GM10847 (cell line): Measurements from ENCODE around the gene C4A.
"Not testable (repeated sequence)": the region's sequence is repeated elsewhere in the genome, so short reads cannot be mapped to it uniquely, and the experiment has no call there.

Experiments used
- POLR2A ChIP-seq: IDR thresholded peaks from 2 replicates; pipeline ENCODE4 v1.6.1; 2011; ENCODE audit not compliant: insufficient read length; ENCODE audit errors: extremely low read depth

Gene C4A

DNA sequence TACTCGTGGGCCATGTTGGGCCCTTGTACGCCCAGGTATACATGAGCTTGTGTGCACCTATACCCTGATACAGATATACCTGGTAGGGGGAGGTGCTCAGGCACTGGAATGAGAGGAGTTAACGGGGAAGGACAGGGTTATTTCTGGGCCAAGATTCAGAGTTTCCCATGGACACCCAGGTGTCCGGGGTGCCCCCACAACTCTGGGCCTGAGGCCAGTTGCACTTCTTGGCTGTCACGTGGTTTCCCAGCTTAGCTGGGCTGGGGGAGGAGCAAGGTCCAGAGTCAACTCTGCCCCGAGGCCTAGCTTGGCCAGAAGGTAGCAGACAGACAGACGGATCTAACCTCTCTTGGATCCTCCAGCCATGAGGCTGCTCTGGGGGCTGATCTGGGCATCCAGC, at the start of gene C4A:
Gene C4A, plus strand, starts transcription at position 314 of the 400 bp plus-strand sequence. Its CDS starts 51 bp downstream, at position 365.
- not testable (repeated sequence) for TF ChIP-seq POLR2A

DNA sequence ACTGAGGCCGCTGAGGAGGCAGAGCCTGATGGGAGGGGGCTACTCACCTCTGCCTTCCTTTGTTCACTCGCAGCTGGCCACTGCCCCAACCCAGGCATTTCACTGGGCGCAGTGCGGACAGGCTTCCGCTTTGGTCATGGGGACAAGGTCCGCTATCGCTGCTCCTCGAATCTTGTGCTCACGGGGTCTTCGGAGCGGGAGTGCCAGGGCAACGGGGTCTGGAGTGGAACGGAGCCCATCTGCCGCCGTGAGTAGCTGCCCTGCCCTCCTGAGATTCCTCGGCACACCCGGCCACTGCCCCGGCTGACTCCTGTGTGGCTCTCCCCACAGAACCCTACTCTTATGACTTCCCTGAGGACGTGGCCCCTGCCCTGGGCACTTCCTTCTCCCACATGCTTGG, 48.3 kb upstream of the C4A start:
- no peak for TF ChIP-seq POLR2A

DNA sequence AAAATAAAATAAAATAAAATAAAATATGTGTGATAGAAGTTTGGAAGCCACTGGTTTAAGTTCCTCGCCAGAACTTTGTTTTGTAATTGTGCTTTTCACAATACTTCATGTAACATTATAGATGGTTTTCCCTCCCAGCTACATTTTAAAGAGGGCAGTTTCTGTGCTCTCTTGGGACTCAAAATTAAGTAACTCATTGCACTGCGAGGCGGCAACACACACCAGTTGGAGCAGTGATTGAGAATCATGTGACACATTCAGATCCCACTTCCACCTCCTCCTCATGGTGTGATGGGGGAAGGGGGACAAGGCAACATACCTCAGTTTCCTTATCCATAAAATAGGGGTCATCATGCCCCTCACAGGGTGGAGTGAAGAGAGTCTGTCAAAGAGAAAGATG, 46.8 kb upstream of the C4A start:
- TF ChIP-seq POLR2A = no peak

DNA sequence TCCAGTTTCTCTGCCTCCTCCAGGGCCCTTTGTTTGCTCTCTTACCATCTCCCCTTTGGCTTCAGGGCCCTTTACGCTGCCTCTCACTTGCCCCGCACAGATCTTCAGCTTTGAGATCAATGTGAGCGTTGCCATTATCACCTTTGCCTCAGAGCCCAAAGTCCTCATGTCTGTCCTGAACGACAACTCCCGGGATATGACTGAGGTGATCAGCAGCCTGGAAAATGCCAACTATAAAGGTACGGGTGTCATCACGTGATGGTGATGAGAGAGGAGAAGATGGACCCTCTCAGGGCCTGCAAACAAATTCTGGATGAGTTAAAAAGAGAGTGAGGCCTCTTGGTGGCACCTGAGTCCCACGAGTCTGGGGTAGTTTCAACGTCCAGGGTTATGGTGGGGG, 46.0 kb upstream of the C4A start:
- TF ChIP-seq POLR2A = no peak

DNA sequence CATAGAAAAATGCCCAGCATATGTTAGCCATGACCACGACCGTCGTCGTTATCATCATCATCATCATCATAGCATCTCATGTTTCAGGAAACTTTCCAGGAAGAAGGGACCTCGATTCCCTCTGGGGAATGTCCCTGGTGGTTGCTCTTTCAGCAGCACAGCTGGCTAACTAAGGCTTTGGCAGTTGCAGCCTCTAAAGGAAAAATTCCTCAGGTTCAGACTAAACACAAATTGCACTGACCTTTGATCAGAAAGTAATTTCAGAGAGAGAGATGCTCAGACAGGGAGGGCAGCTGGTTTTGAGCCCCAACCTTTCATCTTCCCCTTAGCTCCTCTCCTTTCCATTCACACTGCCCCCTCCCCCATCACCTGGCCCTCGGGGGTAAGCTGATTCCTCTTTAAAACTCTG, 41.6 kb upstream of the C4A start:
- no peak for TF ChIP-seq POLR2A

DNA sequence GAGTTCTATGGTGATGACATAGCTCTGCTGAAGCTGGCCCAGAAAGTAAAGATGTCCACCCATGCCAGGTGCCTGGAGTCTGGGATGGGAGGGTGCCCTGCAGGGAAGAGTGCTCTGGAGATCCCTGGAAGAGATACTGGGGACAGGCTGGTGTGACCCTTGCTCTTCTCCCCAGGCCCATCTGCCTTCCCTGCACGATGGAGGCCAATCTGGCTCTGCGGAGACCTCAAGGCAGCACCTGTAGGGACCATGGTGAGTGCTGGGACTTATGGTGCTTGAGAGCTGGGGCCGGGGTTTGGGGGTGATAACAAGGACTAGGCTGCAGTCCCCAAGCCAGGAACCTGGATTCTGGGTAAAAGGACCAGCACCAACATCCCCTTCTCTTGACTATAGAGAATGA, 38.1 kb upstream of the C4A start:
- no peak for TF ChIP-seq POLR2A

DNA sequence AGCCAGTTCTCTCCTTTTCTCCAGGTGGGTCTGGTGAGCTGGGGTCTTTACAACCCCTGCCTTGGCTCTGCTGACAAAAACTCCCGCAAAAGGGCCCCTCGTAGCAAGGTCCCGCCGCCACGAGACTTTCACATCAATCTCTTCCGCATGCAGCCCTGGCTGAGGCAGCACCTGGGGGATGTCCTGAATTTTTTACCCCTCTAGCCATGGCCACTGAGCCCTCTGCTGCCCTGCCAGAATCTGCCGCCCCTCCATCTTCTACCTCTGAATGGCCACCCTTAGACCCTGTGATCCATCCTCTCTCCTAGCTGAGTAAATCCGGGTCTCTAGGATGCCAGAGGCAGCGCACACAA, 36.7 kb upstream of the C4A start:
- TF ChIP-seq POLR2A = no peak

DNA sequence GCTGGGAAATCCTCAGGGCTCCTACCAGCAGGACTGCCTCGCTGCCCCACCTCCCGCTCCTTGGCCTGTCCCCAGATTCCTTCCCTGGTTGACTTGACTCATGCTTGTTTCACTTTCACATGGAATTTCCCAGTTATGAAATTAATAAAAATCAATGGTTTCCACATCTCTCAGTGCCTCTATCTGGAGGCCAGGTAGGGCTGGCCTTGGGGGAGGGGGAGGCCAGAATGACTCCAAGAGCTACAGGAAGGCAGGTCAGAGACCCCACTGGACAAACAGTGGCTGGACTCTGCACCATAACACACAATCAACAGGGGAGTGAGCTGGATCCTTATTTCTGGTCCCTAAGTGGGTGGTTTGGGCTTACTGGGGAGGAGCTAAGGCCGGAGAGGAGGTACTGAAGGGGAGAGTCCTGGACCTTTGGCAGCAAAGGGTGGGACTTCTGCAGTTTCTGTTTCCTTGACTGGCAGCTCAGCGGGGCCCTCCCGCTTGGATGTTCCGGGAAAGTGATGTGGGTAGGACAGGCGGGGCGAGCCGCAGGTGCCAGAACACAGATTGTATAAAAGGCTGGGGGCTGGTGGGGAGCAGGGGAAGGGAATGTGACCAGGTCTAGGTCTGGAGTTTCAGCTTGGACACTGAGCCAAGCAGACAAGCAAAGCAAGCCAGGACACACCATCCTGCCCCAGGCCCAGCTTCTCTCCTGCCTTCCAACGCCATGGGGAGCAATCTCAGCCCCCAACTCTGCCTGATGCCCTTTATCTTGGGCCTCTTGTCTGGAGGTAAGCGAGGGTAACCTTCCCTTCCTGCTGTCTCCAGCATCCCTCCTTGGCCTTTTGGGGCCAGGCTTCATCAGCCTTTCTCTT, 36.1 kb upstream of the C4A start, which contains the start of gene CFB:
Gene CFB, plus strand, starts transcription at position 589 of the 863 bp plus-strand sequence. Its CDS starts 127 bp downstream, at position 716.
- TF ChIP-seq POLR2A = no peak

DNA sequence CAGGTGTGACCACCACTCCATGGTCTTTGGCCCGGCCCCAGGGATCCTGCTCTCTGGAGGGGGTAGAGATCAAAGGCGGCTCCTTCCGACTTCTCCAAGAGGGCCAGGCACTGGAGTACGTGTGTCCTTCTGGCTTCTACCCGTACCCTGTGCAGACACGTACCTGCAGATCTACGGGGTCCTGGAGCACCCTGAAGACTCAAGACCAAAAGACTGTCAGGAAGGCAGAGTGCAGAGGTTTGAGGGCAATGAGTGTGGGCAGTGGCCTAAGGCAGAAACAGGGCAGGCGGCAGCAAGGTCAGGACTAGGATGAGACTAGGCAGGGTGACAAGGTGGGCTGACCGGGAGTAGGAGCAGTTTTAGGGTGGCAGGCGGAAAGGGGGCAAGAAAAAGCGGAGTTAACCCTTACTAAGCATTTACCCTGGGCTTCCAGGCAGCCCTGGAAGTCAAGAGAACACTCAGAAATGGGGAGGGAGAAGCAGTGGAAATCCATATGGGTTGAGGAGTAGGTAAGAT, 35.4 kb upstream of the C4A start:
- TF ChIP-seq POLR2A = no peak

DNA sequence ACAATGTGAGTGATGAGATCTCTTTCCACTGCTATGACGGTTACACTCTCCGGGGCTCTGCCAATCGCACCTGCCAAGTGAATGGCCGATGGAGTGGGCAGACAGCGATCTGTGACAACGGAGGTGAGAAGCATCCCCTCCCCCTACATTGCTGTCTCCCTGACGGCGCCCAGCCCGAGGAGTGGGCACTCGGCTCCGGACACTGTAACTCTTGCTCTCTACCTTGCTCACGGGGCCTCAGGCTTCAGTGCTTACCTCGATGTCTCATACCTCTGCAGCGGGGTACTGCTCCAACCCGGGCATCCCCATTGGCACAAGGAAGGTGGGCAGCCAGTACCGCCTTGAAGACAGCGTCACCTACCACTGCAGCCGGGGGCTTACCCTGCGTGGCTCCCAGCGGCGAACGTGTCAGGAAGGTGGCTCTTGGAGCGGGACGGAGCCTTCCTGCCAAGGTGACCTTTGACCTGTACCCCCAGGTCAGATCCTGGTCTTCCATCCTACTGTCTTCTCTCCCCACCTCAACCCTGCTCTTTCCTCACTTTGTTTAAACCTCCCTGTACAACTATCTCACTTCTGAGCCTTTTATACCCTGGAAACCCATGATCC, 34.7 kb upstream of the C4A start:
- TF ChIP-seq POLR2A = no peak

DNA sequence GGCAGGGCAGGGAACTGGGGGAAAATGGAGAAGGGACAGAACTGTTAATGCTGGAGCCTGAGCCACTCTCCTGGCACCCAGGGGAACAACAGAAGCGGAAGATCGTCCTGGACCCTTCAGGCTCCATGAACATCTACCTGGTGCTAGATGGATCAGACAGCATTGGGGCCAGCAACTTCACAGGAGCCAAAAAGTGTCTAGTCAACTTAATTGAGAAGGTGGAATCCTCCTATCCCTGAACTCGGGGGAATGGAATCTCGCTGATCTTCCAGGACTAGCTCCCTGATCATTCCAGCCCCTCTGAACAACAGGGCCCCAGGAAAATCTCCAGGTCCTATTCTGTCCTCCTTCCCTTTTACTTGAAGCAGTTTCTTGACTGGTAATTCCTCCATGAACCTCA, 34.0 kb upstream of the C4A start:
- no peak for TF ChIP-seq POLR2A

DNA sequence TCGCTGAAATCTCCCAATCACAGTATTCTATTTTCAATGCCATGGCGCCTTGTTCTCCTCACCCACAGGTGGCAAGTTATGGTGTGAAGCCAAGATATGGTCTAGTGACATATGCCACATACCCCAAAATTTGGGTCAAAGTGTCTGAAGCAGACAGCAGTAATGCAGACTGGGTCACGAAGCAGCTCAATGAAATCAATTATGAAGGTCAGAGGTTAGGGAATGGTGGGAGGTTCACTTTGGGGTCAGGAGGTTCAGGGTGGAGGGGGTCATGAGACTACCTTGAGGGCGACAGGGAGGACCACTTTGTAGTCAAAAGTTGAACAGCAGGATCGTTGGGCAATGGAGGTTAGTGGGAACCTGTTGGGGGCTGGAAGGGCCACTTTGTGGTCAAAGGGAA, 33.6 kb upstream of the C4A start:
- no peak for TF ChIP-seq POLR2A

DNA sequence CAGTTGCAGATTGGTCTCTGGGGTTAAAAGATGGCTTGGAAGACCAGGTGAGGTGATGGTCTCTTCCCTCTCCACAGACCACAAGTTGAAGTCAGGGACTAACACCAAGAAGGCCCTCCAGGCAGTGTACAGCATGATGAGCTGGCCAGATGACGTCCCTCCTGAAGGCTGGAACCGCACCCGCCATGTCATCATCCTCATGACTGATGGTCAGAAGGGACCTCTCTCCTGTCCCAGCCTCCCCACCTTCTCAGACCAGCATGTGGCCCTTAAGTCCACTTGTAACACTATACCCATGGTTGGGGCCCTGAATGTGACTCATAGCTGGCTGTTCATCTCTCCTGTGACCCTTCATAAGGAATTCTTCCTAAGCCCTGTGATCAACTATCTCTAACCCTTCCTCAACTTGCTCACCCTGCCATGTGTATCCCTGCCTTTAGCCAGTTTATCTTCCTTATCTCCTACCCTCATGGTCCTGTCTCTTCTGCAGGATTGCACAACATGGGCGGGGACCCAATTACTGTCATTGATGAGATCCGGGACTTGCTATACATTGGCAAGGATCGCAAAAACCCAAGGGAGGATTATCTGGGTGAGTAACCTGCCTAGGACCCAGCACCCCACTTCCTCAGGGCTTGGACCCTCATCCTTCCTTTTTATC, 33.0 kb upstream of the C4A start:
- no peak for TF ChIP-seq POLR2A

DNA sequence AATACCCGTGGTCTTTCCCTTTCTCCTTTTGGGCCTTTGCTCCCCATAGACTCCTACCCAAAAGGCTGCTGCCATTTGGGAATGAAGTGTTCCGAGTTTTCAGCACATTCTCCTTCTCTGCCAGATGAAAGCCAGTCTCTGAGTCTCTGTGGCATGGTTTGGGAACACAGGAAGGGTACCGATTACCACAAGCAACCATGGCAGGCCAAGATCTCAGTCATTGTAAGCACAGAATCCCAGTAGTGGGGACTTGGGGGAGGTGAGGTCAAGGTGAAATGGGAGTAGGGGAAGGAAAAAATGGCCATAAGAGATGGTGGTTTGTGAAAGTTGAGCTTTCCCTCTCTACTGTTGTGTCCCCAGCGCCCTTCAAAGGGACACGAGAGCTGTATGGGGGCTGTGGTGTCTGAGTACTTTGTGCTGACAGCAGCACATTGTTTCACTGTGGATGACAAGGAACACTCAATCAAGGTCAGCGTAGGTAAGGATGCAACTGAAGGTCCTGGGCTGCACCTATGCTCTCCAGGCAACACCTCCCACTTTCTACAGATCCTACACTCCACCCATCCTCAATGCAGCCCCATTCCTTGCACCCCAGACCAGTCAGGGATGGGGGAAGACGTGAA, 31.8 kb upstream of the C4A start:
- TF ChIP-seq POLR2A = no peak

DNA sequence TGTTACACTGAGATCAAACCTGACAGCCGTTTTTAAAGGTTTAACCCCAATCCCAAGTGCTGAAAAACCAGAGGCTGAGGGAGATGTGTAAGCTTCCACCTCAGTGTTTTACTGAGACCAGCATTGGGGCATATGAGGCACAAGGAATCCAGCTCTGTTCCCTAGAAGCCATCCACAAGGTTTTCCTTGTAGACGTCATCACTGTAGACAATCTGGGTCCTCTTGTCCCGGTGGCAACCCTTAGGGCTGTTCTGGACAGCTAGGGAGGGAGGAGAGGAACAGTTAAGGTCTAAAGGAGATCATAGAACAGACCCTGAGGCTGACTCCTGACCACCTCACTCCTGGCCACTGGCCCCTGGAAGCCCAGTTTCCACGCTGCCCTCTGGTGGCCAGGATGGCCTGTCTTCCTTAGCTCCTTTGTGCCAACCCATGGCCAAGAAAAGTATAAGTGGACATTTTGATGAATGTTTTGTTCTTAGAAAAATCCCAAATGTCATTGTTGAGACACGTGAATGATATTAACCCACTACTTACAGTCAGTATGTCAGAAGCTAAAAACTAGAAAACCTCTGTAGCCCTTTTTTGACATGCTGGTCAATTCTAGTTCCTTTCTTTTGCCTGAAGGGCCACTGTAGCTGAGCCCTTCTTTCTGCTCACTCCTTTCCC, 29.6 kb upstream of the C4A start:
- TF ChIP-seq POLR2A = no peak

DNA sequence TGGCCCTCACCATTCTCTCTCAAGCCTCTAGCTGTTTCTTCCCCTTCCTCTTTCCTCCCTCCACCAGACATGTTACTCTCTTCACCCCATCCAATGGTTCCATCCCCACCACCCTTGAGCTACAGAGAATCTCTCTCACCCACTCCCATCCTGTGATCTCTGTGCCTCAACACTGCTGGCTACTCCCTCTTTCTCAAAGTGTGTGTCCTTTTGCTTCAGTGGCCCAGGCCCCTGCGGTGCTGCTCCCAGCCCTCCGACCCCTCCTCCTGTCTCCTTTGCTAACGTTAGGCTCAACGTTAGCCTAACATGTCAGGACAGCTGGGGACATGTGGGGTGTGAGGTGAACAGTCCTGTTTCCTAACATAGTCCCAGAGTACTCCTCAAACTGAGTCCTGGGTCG, 29.0 kb upstream of the C4A start:
- no peak for TF ChIP-seq POLR2A

DNA sequence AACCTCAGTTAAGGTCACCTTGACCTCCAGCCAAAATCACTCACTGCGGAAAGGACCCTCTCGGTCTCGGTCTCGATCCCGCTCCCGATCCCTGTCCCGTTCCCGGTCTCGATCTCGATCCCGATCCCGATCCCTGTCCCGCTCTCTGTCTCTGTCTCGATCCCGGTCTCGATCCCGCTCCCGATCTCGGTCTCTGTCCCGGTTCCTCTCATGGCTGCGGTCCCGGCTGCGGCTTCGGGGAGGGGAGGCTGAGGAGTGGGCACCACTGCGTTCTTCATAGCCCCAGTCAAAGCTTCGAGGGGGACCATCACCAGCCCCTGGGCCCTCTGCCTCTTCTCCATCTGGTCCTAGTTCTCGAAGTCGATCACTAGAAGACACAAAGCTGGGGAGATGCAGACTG, 27.3 kb upstream of the C4A start:
- no peak for TF ChIP-seq POLR2A
